ENCODE data around the gene C16orf74.

Gene C16orf74

DNA sequence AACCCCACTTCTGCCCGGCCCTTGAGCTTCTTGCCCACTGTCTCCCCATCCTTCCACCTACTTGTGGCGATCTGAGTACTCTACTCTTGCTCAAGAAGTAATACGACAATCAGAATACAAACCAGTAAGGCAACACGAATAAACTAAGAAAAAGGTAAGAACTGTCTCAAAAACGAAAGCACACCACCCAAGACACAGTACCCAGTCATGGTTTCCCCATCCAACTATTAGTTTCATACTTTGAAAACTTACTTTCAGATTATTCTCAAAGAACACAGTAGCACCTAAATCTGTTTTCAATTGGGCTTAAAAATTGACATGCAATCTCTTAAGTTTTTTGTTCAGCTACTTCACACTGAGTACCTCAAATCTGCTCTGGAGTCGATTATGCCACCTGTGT, 76.1 kb downstream of the C16orf74 start:
- H3K9me2 ChIP-seq (replicated peaks; ENCODE audit: control insufficient read depth, low read length), result no peaks in the 10 kb centered on the region
- peaks cover 4% of the 10 kb centered on the region; the same call in 1 of the 2 replicates for H3F3A ChIP-seq (ENCODE audit: control insufficient read depth, insufficient read depth)
- no peaks in the 10 kb centered on the region for H3K9me3 ChIP-seq (ENCODE audit: control insufficient read depth, insufficient read depth, low read length)
- H3K36me3 ChIP-seq (ENCODE audit: control insufficient read depth, low read length), result peaks cover 94% of the 10 kb centered on the region
- no peak overlapping the region for H3K27ac ChIP-seq (ENCODE audit: low read depth, low read length)
- H3K79me2 ChIP-seq (ENCODE audit: control insufficient read depth, low read length), result peaks cover 5% of the 10 kb centered on the region; the same call in 1 of the 2 replicates
- no peak overlapping the region for H3K4me3 ChIP-seq (ENCODE audit: low read length)
- no peaks in the 10 kb centered on the region for H3K27me3 ChIP-seq (ENCODE audit: control insufficient read depth, low read length)
- H4K20me1 ChIP-seq (ENCODE audit: control insufficient read depth, insufficient read depth, low read depth, low read length), result 0 out of 2 replicates have a peak, but pooled peaks cover 3% of the 10 kb centered on the region
- no peaks in the 10 kb centered on the region for H3K4me1 ChIP-seq (ENCODE audit: control insufficient read depth, low read length)
- TF ChIP-seq, protein P1, sequence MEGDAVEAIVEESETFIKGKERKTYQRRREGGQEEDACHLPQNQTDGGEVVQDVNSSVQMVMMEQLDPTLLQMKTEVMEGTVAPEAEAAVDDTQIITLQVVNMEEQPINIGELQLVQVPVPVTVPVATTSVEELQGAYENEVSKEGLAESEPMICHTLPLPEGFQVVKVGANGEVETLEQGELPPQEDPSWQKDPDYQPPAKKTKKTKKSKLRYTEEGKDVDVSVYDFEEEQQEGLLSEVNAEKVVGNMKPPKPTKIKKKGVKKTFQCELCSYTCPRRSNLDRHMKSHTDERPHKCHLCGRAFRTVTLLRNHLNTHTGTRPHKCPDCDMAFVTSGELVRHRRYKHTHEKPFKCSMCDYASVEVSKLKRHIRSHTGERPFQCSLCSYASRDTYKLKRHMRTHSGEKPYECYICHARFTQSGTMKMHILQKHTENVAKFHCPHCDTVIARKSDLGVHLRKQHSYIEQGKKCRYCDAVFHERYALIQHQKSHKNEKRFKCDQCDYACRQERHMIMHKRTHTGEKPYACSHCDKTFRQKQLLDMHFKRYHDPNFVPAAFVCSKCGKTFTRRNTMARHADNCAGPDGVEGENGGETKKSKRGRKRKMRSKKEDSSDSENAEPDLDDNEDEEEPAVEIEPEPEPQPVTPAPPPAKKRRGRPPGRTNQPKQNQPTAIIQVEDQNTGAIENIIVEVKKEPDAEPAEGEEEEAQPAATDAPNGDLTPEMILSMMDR (IDR thresholded peaks at IDR 0.05; ENCODE audit: low read depth, low read length, poor library complexity, severe bottlenecking), result no peak
- no peak for TF ChIP-seq EZH2phosphoT487 (IDR thresholded peaks at IDR 0.05; ENCODE audit: borderline replicate concordance, low read length)
- H3K4me2 ChIP-seq (ENCODE audit: low read length), result no peak overlapping the region

DNA sequence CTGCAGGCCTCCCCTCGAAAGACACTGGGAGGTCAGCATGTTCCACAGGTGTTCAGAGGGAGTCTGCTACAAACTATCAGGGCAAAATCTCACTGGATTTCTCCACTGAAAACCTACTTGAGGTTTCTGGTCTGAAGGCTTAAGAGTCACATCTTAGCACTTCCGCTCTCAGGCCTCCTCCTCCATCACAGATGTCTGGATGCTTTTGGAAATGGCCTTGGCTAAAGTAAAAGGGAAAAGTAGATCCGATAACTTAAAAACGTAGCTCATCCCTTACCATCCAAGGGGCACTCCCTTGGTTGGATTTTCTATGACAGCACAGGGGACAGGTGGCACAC, 76.5 kb downstream of the C16orf74 start:
- Histone ChIP-seq H3K9me2 (replicated peaks; ENCODE audit: control insufficient read depth, low read length) (no peaks in the 10 kb centered on the region), H3K4me1 (ENCODE audit: control insufficient read depth, low read length) (no peaks in the 10 kb centered on the region), H3K27ac (ENCODE audit: low read depth, low read length) (no peak overlapping the region), H3K9me3 (ENCODE audit: control insufficient read depth, insufficient read depth, low read length) (no peaks in the 10 kb centered on the region), H3K79me2 (ENCODE audit: control insufficient read depth, low read length) (0 out of 2 replicates have a peak, but pooled peaks cover 4% of the 10 kb centered on the region), H3K4me2 (ENCODE audit: low read length) (no peak overlapping the region), H4K20me1 (ENCODE audit: control insufficient read depth, insufficient read depth, low read depth, low read length) (0 out of 2 replicates have a peak, but pooled peaks cover 3% of the 10 kb centered on the region), H3K27me3 (ENCODE audit: control insufficient read depth, low read length) (no peaks in the 10 kb centered on the region), H3F3A (ENCODE audit: control insufficient read depth, insufficient read depth) (peaks cover 4% of the 10 kb centered on the region; the same call in 1 of the 2 replicates), H3K4me3 (ENCODE audit: low read length) (no peak overlapping the region), H3K36me3 (ENCODE audit: control insufficient read depth, low read length) (peaks cover 94% of the 10 kb centered on the region)
- TF ChIP-seq, protein P1 (IDR thresholded peaks at IDR 0.05; ENCODE audit: low read depth, low read length, poor library complexity, severe bottlenecking), result no peak
- TF ChIP-seq EZH2phosphoT487 (IDR thresholded peaks at IDR 0.05; ENCODE audit: borderline replicate concordance, low read length), result no peak

DNA sequence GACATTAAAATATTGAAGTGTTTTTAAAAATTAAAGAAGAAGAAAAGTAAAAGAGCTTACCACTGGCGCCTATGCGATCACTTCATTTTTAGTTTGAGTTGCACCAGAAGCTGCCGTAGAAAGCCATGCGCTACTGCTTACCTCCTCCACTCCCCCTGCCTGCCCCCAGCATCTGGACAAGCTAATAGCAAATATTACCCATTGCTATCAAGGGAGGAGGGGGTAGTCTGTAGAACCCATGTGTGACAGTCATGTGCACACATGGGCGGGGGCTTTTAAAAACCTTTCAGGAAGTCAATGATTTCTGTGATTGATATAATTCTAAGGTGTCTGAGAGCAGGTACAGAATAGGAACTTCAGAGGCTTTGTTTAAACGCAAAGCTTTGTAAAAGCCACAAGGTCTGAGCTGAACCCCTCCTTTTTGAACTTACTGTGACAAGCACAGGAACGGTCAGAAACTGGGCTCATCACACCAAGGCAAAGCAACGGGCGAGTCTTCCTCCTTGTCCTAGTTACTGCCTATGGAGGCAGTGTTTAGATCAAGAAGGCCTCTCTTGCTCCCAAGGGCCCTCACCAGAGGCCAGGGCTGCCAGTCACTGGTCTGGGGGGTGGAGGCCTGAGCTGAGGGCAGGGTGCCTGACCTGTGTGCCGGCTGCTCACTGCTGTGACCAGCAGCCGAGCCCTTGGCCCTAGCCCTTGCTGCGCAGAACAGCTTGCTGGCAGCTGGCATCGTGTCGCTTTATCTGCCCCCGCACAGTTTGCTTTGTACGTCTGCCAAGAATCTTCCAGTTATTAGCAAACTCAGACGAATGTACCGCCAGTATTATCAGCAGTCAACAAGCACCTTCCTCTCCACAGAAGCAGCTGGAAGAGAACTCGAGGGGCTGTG, 77.1 kb downstream of the C16orf74 start:
- H3K36me3 ChIP-seq (ENCODE audit: control insufficient read depth, low read length), result peaks cover 94% of the 10 kb centered on the region
- H3K27ac ChIP-seq (ENCODE audit: low read depth, low read length), result no peak overlapping the region
- H3K4me2 ChIP-seq (ENCODE audit: low read length), result no peak overlapping the region

More for the DNA sequence above, 77.1 kb downstream of the C16orf74 start:
- peaks cover 4% of the 10 kb centered on the region; the same call in 1 of the 2 replicates for H3F3A ChIP-seq (ENCODE audit: control insufficient read depth, insufficient read depth)
- H3K9me2 ChIP-seq (replicated peaks; ENCODE audit: control insufficient read depth, low read length), result no peaks in the 10 kb centered on the region
- H3K9me3 ChIP-seq (ENCODE audit: control insufficient read depth, insufficient read depth, low read length), result no peaks in the 10 kb centered on the region
- 0 out of 2 replicates have a peak, but pooled peaks cover 3% of the 10 kb centered on the region for H4K20me1 ChIP-seq (ENCODE audit: control insufficient read depth, insufficient read depth, low read depth, low read length)
- no peaks in the 10 kb centered on the region for H3K27me3 ChIP-seq (ENCODE audit: control insufficient read depth, low read length)
- H3K4me1 ChIP-seq (ENCODE audit: control insufficient read depth, low read length), result no peaks in the 10 kb centered on the region
- H3K79me2 ChIP-seq (ENCODE audit: control insufficient read depth, low read length), result 0 out of 2 replicates have a peak, but pooled peaks cover 4% of the 10 kb centered on the region
- H3K4me3 ChIP-seq (ENCODE audit: low read length), result no peak overlapping the region
- no peak for TF ChIP-seq EZH2phosphoT487 (IDR thresholded peaks at IDR 0.05; ENCODE audit: borderline replicate concordance, low read length)
- TF ChIP-seq, protein P1 (IDR thresholded peaks at IDR 0.05; ENCODE audit: low read depth, low read length, poor library complexity, severe bottlenecking), result no peak
